Measurements from ENCODE around the gene P2RY12.
A peak's percentile ranks its signal among the peaks of the same experiment; 100 is the strongest.

The P2RY12 gene

DNA sequence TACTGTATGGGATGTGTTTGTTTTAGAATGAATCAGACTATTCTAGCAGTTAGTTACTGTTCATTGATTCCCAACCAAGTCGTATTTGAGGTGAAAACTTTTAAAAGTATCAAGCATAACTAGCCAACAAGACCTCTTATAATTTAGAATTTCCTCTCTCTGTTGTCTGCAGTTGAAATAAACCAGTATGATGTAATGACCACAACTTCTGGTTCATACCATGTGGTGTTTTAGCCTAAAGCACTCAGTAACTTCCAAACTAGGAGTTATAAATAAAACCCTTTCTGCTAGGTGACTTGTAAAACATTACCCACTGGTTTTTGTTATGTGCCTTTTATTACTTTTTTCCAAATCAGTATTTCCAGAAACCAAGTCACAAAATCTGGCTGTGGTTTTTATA is 19.8 kb upstream of the P2RY12 start:
- no peak overlapping the region for H3K4me3 ChIP-seq (ENCODE audit: severe bottlenecking)
- H3K27me3 ChIP-seq (ENCODE audit: insufficient read depth, poor library complexity, severe bottlenecking) = no peaks in the 10 kb centered on the region
- no peaks in the 10 kb centered on the region for H3K9me3 ChIP-seq (ENCODE audit: severe bottlenecking)
- H3K36me3 ChIP-seq (ENCODE audit: low read depth) = no peaks in the 10 kb centered on the region
- DNase-seq (ENCODE audit: low spot score) (no peak), ATAC-seq (ENCODE audit: low read depth) (no peak)
- H3K27ac ChIP-seq (ENCODE audit: poor library complexity, severe bottlenecking) = no peak overlapping the region
- no peak for TF ChIP-seq CTCF (IDR thresholded peaks at IDR 0.05; ENCODE audit: poor library complexity, severe bottlenecking)
- H3K4me1 ChIP-seq (ENCODE audit: insufficient read depth, poor library complexity, severe bottlenecking) = no peaks in the 10 kb centered on the region

DNA sequence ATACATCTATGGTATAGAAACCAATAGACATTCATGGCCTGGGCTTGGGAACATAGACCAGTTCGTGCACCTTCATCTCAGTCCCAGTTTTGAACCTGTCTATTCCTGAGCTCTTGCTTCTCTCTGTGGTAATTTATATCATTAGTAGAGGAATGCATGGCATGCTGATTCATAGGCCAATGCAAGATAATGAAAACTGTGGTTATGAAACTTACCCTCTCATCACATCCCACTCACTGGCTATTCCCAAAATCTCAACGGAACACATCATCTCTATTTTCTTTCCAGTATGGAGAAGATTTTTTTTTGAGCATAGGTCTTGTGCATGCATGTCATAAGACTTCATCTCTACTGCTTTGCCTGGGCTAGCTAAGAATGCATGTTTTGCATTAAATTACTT is 18.7 kb upstream of the P2RY12 start:
- ATAC-seq (ENCODE audit: low read depth) (no peak), DNase-seq (ENCODE audit: low spot score) (no peak)
- Histone ChIP-seq H3K9me3 (ENCODE audit: severe bottlenecking) (no peaks in the 10 kb centered on the region), H3K36me3 (ENCODE audit: low read depth) (no peaks in the 10 kb centered on the region), H3K4me3 (ENCODE audit: severe bottlenecking) (no peak overlapping the region), H3K27ac (ENCODE audit: poor library complexity, severe bottlenecking) (no peak overlapping the region), H3K4me1 (ENCODE audit: insufficient read depth, poor library complexity, severe bottlenecking) (no peaks in the 10 kb centered on the region), H3K27me3 (ENCODE audit: insufficient read depth, poor library complexity, severe bottlenecking) (no peaks in the 10 kb centered on the region)
- TF ChIP-seq CTCF (IDR thresholded peaks at IDR 0.05; ENCODE audit: poor library complexity, severe bottlenecking) = no peak

GRCh38 chr3:151402349-151402748 is 17.8 kb upstream of the P2RY12 start:
- no peak for ATAC-seq (ENCODE audit: low read depth)
- no peaks in the 10 kb centered on the region for H3K9me3 ChIP-seq (ENCODE audit: severe bottlenecking)
- no peaks in the 10 kb centered on the region for H3K4me1 ChIP-seq (ENCODE audit: insufficient read depth, poor library complexity, severe bottlenecking)
- H3K36me3 ChIP-seq (ENCODE audit: low read depth) = no peaks in the 10 kb centered on the region
- no peak for TF ChIP-seq CTCF (IDR thresholded peaks at IDR 0.05; ENCODE audit: poor library complexity, severe bottlenecking)
- no peak overlapping the region for H3K27ac ChIP-seq (ENCODE audit: poor library complexity, severe bottlenecking)
- no peak for DNase-seq (ENCODE audit: low spot score)
- no peak overlapping the region for H3K4me3 ChIP-seq (ENCODE audit: severe bottlenecking)
- H3K27me3 ChIP-seq (ENCODE audit: insufficient read depth, poor library complexity, severe bottlenecking) = no peaks in the 10 kb centered on the region

DNA sequence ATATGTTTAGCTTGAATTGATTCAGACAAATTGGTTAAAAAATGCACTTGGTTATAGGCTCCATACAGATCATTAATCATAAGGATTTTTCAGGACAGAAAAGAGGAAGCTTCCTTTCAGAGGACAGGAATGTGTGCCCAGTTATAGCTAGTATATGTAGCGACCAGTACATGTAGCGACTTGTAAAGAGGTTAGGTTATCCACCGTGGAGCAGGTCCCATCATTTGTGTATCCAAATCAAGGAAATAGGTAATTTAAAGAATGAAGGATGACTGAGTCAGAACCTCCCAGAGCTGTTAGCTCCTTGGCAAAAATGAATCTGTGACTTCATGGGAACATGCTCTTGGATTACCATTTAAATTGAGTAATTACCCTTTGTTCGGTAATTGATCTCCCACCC is 15.8 kb upstream of the P2RY12 start:
- TF ChIP-seq CTCF (IDR thresholded peaks at IDR 0.05; ENCODE audit: poor library complexity, severe bottlenecking) = no peak
- H3K9me3 ChIP-seq (ENCODE audit: severe bottlenecking) = no peaks in the 10 kb centered on the region
- peaks cover 7% of the 10 kb centered on the region for H3K4me1 ChIP-seq (ENCODE audit: insufficient read depth, poor library complexity, severe bottlenecking)
- H3K27ac ChIP-seq (ENCODE audit: poor library complexity, severe bottlenecking) = no peak overlapping the region
- H3K36me3 ChIP-seq (ENCODE audit: low read depth) = no peaks in the 10 kb centered on the region
- DNase-seq (ENCODE audit: low spot score) (no peak), ATAC-seq (ENCODE audit: low read depth) (peak; percentile 36; the same call in 1 of the 3 replicates)
- H3K27me3 ChIP-seq (ENCODE audit: insufficient read depth, poor library complexity, severe bottlenecking) = no peaks in the 10 kb centered on the region
- no peak overlapping the region for H3K4me3 ChIP-seq (ENCODE audit: severe bottlenecking)

DNA sequence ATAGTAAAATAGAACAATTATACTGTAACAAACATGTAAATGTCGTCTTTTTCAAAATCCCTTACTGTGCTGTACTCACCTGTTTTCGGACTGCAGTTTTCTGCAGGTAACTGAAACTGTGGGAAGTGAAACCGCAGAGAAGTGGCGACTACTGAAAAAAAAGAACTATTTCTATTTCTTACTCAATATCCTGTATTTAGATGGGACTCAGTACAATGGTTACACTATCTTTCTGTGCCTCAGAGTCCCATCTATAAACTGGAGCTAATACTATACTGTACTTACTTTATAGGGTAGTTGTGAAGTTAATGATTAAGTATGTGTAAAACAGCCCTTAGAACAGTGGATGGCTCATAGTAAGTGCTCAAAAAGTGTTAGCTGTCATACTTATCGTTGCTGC is 14.3 kb upstream of the P2RY12 start:
- no peaks in the 10 kb centered on the region for H3K27me3 ChIP-seq (ENCODE audit: insufficient read depth, poor library complexity, severe bottlenecking)
- no peak for TF ChIP-seq CTCF (IDR thresholded peaks at IDR 0.05; ENCODE audit: poor library complexity, severe bottlenecking)
- ATAC-seq (ENCODE audit: low read depth) = no peak
- peaks cover 13% of the 10 kb centered on the region for H3K4me1 ChIP-seq (ENCODE audit: insufficient read depth, poor library complexity, severe bottlenecking)
- DNase-seq (ENCODE audit: low spot score) = no peak
- no peak overlapping the region for H3K27ac ChIP-seq (ENCODE audit: poor library complexity, severe bottlenecking)
- no peaks in the 10 kb centered on the region for H3K36me3 ChIP-seq (ENCODE audit: low read depth)
- no peaks in the 10 kb centered on the region for H3K9me3 ChIP-seq (ENCODE audit: severe bottlenecking)
- no peak overlapping the region for H3K4me3 ChIP-seq (ENCODE audit: severe bottlenecking)
